Upper lobe of right lung (tissue), 1 donor: Measurements from ENCODE around the gene ADARB1. TPM values are rescaled to one million over a fixed set of nuclear protein-coding genes. Genes with fewer than 3 reads are reported as not detected.

Source experiments
- ATAC-seq: fragments of 200-7000 bp; cut with Tn5 transposase; one replicate; pipeline ENCODE4 v1.9.1; 2020; ENCODE audit warnings: mild to moderate bottlenecking, moderate library complexity
- DNase-seq: peaks from one replicate; pipeline ENCODE4 v3.0.0-alpha.2; 2020
- H3K27ac ChIP-seq: fragments of 200-600 bp; one replicate; pipeline ENCODE4 v1.8.0; 2022
- H3K27me3 ChIP-seq: fragments of 200-600 bp; one replicate; pipeline ENCODE4 v1.8.0; 2022; ENCODE audit warnings: mild to moderate bottlenecking
- H3K36me3 ChIP-seq: fragments of 200-600 bp; one replicate; pipeline ENCODE4 v1.8.0; 2022
- H3K4me1 ChIP-seq: fragments of 200-600 bp; one replicate; pipeline ENCODE4 v1.8.0; 2022
- H3K4me3 ChIP-seq: fragments of 200-600 bp; one replicate; pipeline ENCODE4 v1.8.0; 2022; ENCODE audit warnings: mild to moderate bottlenecking
- H3K9me3 ChIP-seq: fragments of 200-600 bp; one replicate; pipeline ENCODE4 v1.8.0; 2022
- intact Hi-C: fragments of 100-400 bp; cut with DNase I; formaldehyde crosslinking; loops from one replicate; pipeline ENCODE4 v1.11.0; 2022
- total RNA-seq: library from RNA; stranded (reverse); fragmentation: NEBNext Ultra II Directional; extraction: Animal tissue kit (Norgen Biotek cat#: 25700); gene quantifications from one replicate; pipeline ENCODE4 v1.2.1, GENCODE V29; 2021
- TF ChIP-seq, protein P1 (sequence below): fragments of 200-600 bp; IDR thresholded peaks from one replicate; pipeline ENCODE4 v1.8.0; 2022; ENCODE audit warnings: antibody characterized with exemption
- donor health status: DM: no; HTN: yes; CAD: no; lungs with severe emphysema.

ADARB1 gene
- total RNA-seq, 1 donor from 2014 or later = 73.6 TPM

DNA sequence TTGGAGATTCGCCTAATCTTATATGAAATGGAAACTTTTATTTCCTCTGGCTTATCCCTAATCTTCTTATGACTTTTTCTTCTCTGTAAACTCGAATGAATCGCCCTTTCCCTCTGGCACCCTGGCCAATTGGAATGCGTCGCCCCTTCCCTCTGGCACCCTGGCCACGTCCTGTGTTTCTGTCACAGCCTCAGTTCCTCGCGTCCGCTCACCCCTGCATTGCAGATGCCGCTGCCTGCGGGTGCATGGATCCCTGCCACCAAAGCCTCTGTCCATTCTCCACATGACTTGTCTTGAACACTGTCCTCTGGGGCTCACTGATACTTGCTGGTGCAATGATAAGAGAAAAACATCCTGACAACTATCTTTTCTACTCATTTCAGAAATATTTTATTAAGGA, 104.6 kb downstream of the ADARB1 start:
- no peak overlapping the region for H3K4me3 ChIP-seq
- H3K9me3 ChIP-seq = no peaks in the 10 kb centered on the region
- intact Hi-C loops = no loop called here
- ATAC-seq (no peak), DNase-seq (no peak)
- no peaks in the 10 kb centered on the region for H3K4me1 ChIP-seq
- TF ChIP-seq, protein P1, sequence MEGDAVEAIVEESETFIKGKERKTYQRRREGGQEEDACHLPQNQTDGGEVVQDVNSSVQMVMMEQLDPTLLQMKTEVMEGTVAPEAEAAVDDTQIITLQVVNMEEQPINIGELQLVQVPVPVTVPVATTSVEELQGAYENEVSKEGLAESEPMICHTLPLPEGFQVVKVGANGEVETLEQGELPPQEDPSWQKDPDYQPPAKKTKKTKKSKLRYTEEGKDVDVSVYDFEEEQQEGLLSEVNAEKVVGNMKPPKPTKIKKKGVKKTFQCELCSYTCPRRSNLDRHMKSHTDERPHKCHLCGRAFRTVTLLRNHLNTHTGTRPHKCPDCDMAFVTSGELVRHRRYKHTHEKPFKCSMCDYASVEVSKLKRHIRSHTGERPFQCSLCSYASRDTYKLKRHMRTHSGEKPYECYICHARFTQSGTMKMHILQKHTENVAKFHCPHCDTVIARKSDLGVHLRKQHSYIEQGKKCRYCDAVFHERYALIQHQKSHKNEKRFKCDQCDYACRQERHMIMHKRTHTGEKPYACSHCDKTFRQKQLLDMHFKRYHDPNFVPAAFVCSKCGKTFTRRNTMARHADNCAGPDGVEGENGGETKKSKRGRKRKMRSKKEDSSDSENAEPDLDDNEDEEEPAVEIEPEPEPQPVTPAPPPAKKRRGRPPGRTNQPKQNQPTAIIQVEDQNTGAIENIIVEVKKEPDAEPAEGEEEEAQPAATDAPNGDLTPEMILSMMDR = no peak
- H3K27ac ChIP-seq = no peak overlapping the region
- H3K27me3 ChIP-seq = no peaks in the 10 kb centered on the region
- H3K36me3 ChIP-seq = peaks cover 56% of the 10 kb centered on the region

DNA sequence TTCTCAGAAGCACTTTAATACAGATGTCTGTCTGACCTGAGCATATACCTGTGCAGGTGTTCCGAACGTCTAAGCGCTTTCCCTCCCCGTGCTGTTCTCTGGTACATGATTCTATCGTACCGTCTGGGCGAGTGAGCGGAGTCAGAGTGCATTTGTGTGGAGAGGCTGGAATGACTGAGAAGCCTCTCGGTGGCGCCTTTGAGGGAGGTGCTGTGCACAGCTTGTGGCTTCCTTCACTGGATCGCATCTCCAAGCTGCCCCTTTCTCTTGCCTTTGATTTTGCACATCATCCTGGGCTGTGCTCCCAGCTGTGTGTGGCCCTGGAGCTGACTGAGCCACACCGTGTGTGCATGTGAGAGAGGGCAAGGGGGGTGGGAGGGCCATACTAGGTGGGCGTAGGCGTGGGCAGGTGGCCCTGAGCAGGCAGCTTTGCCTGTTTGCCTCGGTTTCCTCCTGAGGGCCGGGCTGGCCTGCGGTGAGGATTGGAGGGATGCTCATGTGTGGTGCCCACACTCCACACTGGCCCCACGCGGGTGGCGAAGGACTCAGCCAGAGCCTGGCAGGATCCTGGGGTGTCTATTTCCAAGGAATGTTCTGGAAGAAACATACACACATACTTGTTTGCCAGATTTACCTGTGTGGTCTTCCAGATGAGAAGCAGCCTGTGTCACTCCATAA, 105.3 kb downstream of the ADARB1 start:
- no peaks in the 10 kb centered on the region for H3K27me3 ChIP-seq
- peaks cover 63% of the 10 kb centered on the region for H3K36me3 ChIP-seq
- H3K4me1 ChIP-seq = no peaks in the 10 kb centered on the region
- no peak overlapping the region for H3K4me3 ChIP-seq
- TF ChIP-seq, protein P1 = no peak
- H3K9me3 ChIP-seq = no peaks in the 10 kb centered on the region
- no peak for DNase-seq
- intact Hi-C loops = no loop called here
- no peak for ATAC-seq
- no peak overlapping the region for H3K27ac ChIP-seq

DNA sequence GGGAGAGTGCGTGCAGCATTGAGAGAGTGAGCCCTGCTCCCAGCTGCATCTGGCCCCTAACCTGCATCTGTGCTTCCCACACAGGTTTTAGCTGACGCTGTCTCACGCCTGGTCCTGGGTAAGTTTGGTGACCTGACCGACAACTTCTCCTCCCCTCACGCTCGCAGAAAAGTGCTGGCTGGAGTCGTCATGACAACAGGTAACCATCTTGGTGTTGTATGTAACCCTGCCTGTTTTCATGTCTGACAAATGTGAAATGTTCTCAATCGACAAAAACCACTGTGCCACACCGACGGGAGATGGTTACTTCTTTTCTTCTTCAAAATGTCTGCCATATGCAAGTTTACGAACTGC, 105.8 kb downstream of the ADARB1 start:
- Histone ChIP-seq H3K4me3 (no peak overlapping the region), H3K27ac (no peak overlapping the region), H3K27me3 (no peaks in the 10 kb centered on the region), H3K36me3 (peaks cover 68% of the 10 kb centered on the region), H3K9me3 (no peaks in the 10 kb centered on the region), H3K4me1 (no peaks in the 10 kb centered on the region)
- intact Hi-C loops = no loop called here
- DNase-seq (no peak), ATAC-seq (no peak)
- TF ChIP-seq, protein P1 = no peak

DNA sequence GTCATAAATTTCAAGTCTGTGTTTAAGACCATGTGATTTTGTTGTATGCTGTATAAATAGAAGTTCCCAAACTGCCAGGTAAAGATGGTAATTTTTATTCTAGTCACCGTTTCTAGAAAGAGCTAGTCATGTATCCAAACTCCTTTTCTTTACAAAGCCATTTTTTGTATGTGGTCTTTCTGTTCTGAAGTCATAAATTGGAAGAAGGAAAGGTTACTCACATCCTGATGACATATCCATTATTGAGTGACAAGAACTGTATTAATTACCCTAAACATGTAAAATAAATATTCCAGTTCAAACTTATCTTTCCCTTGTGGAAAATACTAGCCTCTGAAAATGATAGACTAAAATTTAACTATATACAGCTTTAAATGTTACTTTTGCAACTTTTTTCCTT, 108.6 kb downstream of the ADARB1 start:
- TF ChIP-seq, protein P1 = no peak
- Histone ChIP-seq H3K36me3 (peaks cover 65% of the 10 kb centered on the region), H3K4me3 (no peak overlapping the region), H3K4me1 (no peaks in the 10 kb centered on the region), H3K9me3 (peaks cover 10% of the 10 kb centered on the region), H3K27me3 (no peaks in the 10 kb centered on the region), H3K27ac (no peak overlapping the region)
- DNase-seq = no peak
- ATAC-seq = no peak
- intact Hi-C loops = no loop called here

DNA sequence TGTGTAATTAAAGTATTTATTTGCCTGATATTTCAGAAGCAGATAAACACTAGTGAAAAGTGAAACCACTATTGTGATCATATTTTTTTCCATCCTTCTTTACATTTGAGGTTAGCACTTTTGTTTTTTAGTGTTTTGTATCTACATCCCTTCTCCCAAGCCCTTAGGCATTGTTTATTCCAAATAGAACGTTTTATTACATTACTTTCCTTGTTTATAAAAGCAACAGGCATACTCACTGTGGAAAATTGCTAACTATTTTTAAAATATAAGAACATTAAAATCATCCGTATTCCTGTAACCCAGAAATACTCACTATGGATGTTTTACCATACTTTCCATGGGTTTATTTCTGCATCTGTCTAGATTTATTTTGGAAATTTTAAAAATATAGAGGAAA, 109.5 kb downstream of the ADARB1 start:
- peaks cover 62% of the 10 kb centered on the region for H3K36me3 ChIP-seq
- no peaks in the 10 kb centered on the region for H3K4me1 ChIP-seq
- intact Hi-C loops = no loop called here
- peaks cover 15% of the 10 kb centered on the region for H3K9me3 ChIP-seq
- DNase-seq = no peak
- no peak overlapping the region for H3K4me3 ChIP-seq
- H3K27me3 ChIP-seq = no peaks in the 10 kb centered on the region
- ATAC-seq = no peak
- H3K27ac ChIP-seq = no peak overlapping the region
- TF ChIP-seq, protein P1 = no peak

DNA sequence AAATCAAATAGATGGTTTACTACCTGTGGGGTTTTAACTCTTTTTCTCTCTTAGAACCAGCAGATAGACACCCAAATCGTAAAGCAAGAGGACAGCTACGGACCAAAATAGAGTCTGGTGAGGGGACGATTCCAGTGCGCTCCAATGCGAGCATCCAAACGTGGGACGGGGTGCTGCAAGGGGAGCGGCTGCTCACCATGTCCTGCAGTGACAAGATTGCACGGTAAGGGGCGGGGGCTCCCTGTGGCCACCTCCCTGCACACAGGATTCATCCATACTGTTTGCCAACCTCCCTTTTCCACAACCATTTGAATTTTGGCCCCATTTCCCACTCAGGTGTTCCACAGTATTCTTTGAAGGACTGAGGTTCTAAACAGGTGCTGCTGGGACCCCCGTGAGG, 110.5 kb downstream of the ADARB1 start:
- Histone ChIP-seq H3K27me3 (no peaks in the 10 kb centered on the region), H3K36me3 (peaks cover 58% of the 10 kb centered on the region), H3K4me1 (no peaks in the 10 kb centered on the region), H3K27ac (no peak overlapping the region), H3K4me3 (no peak overlapping the region), H3K9me3 (peaks cover 15% of the 10 kb centered on the region)
- intact Hi-C loops = no loop called here
- TF ChIP-seq, protein P1 = no peak
- ATAC-seq (no peak), DNase-seq (no peak)
